HCT116 (cell line): Measurements from ENCODE around the gene GGT6. TPM values are rescaled to one million over a fixed set of nuclear protein-coding genes. Genes with fewer than 3 reads are reported as not detected.

ENCODE experiments used
- ATAC-seq: fragments of 200-7000 bp; cut with Tn5 transposase; 2 replicates; pipeline ENCODE4 v1.9.1; 2020; ENCODE audit warnings: mild to moderate bottlenecking, moderate library complexity
- BruUV-seq: library from RNA; stranded (reverse); fragments of 400-500 nt; replicated peaks from 2 replicates; lab custom pipeline; 2021; lab: Mats Ljungman, UMichigan
- CTCF ChIA-PET: fragments of 300-600 bp; sonication (Branson Sonifier 250); formaldehyde crosslinking; loops from one replicate; lab custom pipeline; 2021; ENCODE audit warnings: antibody characterized with exemption; lab: Charles Lee
- POLR2A ChIA-PET: fragments of 300-600, 350-600 bp; sonication (Branson Sonifier 250); formaldehyde crosslinking; loops from one replicate; lab custom pipeline; 2021; ENCODE audit warnings: antibody characterized with exemption; lab: Charles Lee
- RAD21 ChIA-PET, 2 experiments: fragments of 300-600 bp; sonication (Branson Sonifier 250); formaldehyde crosslinking; loops; one replicate each; lab custom pipeline; 2023; ENCODE audit warnings: low total read pairs in 2 of 2; ENCODE audit not compliant: uncharacterized antibody in 2 of 2, unreplicated experiment in 2 of 2, low non-redundant PET in 1 of 2; lab: Charles Lee
- DNase-seq: peaks from one replicate; pipeline ENCODE4 v3.0.0-alpha.2; 2010; ENCODE audit warnings: low read depth, low spot score
- H2AFZ ChIP-seq: fragments of 200-600 bp; shearing (Covaris generic), sonication (generic); 2 replicates; pipeline ENCODE4 v1.6.1; 2017; ENCODE audit warnings: low read depth, mixed run types, mixed read lengths, antibody characterized with exemption, low read length; ENCODE audit not compliant: poor library complexity, severe bottlenecking
- H3K27ac ChIP-seq: 2 replicates; pipeline ENCODE4 v1.5.1; 2012; ENCODE audit warnings: low read depth, low read length
- H3K27me3 ChIP-seq: fragments of 200-600 bp; sonication (generic); 2 replicates; pipeline ENCODE4 v1.6.1; 2016; ENCODE audit warnings: mixed run types, low read length, mixed read lengths; ENCODE audit not compliant: insufficient read depth
- H3K36me3 ChIP-seq, 2 experiments: fragments of 200-500 bp in 1 of 2; fragments of 200-600 bp in 1 of 2; sonication (Bioruptor generic) in 1 of 2; sonication (generic) in 1 of 2; 2 replicates each; pipeline versions ENCODE4 v1.5.1 to v1.6.1; 2014 to 2016; ENCODE audit warnings: low read length in 2 of 2, inconsistent platforms in 1 of 2, mixed read lengths in 1 of 2, mixed run types in 1 of 2; ENCODE audit not compliant: insufficient read depth in 2 of 2, control insufficient read depth in 1 of 2
- H3K4me1 ChIP-seq, 2 experiments: fragments of 200-600 bp in 1 of 2; sonication (generic) in 1 of 2; 2 replicates each; pipeline versions ENCODE4 v1.5.1 to v1.6.1; 2012 to 2017; ENCODE audit warnings: low read length in 2 of 2, inconsistent platforms in 1 of 2, mild to moderate bottlenecking in 1 of 2, mixed read lengths in 1 of 2, mixed run types in 1 of 2, moderate library complexity in 1 of 2; ENCODE audit not compliant: insufficient read depth in 2 of 2, control insufficient read depth in 1 of 2
- H3K4me2 ChIP-seq: fragments of 200-600 bp; sonication (generic); 2 replicates; pipeline ENCODE4 v1.6.1; 2017; ENCODE audit warnings: mixed run types, low read length, mixed read lengths
- H3K4me3 ChIP-seq, 2 experiments: fragments of 200-600 bp in 1 of 2; sonication (generic) in 1 of 2; replicated peaks in 1 of 2; 2 replicates each; pipeline ENCODE4 v1.5.1; 2011 to 2016; ENCODE audit warnings: low read length in 2 of 2, control low read depth in 1 of 2, low read depth in 1 of 2, mild to moderate bottlenecking in 1 of 2, mixed read lengths in 1 of 2, mixed run types in 1 of 2
- H3K79me2 ChIP-seq: fragments of 200-600 bp; sonication (generic); 2 replicates; pipeline ENCODE4 v1.6.1; 2017; ENCODE audit warnings: mild to moderate bottlenecking, mixed run types, low read length, moderate library complexity, mixed read lengths; ENCODE audit not compliant: insufficient read depth
- H3K9ac ChIP-seq: fragments of 200-600 bp; sonication (generic); 2 replicates; pipeline ENCODE4 v1.6.1; 2016; ENCODE audit warnings: low read length, mixed read lengths
- H3K9me2 ChIP-seq: fragments of 200-600 bp; sonication (generic), shearing (Covaris generic); 2 replicates; pipeline ENCODE4 v1.6.1; 2017; ENCODE audit warnings: mixed run types, mild to moderate bottlenecking, moderate library complexity; ENCODE audit not compliant: insufficient read depth
- H3K9me3 ChIP-seq, 2 experiments: fragments of 200-500 bp in 1 of 2; fragments of 200-600 bp in 1 of 2; sonication (Bioruptor generic) in 1 of 2; sonication (generic) in 1 of 2; 2 replicates each; pipeline ENCODE4 v1.6.1; 2014 to 2017; ENCODE audit warnings: low read length in 2 of 2, mixed read lengths in 2 of 2, inconsistent platforms in 1 of 2, low read depth in 1 of 2, mild to moderate bottlenecking in 1 of 2, mixed run types in 1 of 2, moderate library complexity in 1 of 2; ENCODE audit not compliant: control insufficient read depth in 1 of 2, insufficient read depth in 1 of 2
- H4K20me1 ChIP-seq: fragments of 200-600 bp; sonication (generic), shearing (Covaris generic); 2 replicates; pipeline ENCODE4 v1.6.1; 2017; ENCODE audit warnings: mixed run types, mild to moderate bottlenecking, moderate library complexity; ENCODE audit not compliant: insufficient read depth
- ATF3 ChIP-seq: IDR thresholded peaks from 2 replicates; pipeline ENCODE4 v1.6.1; 2012
- EGR1 ChIP-seq: IDR thresholded peaks from 2 replicates; pipeline ENCODE4 v1.6.1; 2012; ENCODE audit warnings: low read depth
- EZH2 ChIP-seq: fragments of 200-600 bp; sonication (generic); IDR thresholded peaks from 2 replicates; pipeline ENCODE4 v1.6.1; 2017; ENCODE audit warnings: antibody characterized with exemption, mixed run types
- EZH2phosphoT487 ChIP-seq: fragments of 200-600 bp; IDR thresholded peaks from 2 replicates; pipeline ENCODE4 v1.6.1; 2018; ENCODE audit warnings: antibody characterized with exemption, borderline replicate concordance
- FOSL1 ChIP-seq: IDR thresholded peaks from 2 replicates; pipeline ENCODE4 v1.6.1; 2012; ENCODE audit warnings: low read depth
- MAX ChIP-seq: IDR thresholded peaks from 2 replicates; pipeline ENCODE4 v1.6.1; 2012
- POLR2AphosphoS5 ChIP-seq: IDR thresholded peaks from 2 replicates; pipeline ENCODE4 v1.6.1; 2011; ENCODE audit warnings: mild to moderate bottlenecking, low read depth, low read length, moderate library complexity
- REST ChIP-seq: IDR thresholded peaks from 2 replicates; pipeline ENCODE4 v1.6.1; 2012; ENCODE audit warnings: low read depth
- SIN3A ChIP-seq: IDR thresholded peaks from 2 replicates; pipeline ENCODE4 v1.6.1; 2012; ENCODE audit warnings: low read depth
- SP1 ChIP-seq: IDR thresholded peaks from 2 replicates; pipeline ENCODE4 v1.6.1; 2012; ENCODE audit warnings: low read depth
- TCF7L2 ChIP-seq: IDR thresholded peaks from 2 replicates; pipeline ENCODE4 v1.7.0; 2011; ENCODE audit warnings: borderline replicate concordance, inconsistent platforms; ENCODE audit not compliant: insufficient read depth, insufficient read length; ENCODE audit errors: extremely low read depth
- ZBTB33 ChIP-seq: IDR thresholded peaks from 2 replicates; pipeline ENCODE4 v1.6.1; 2011; ENCODE audit warnings: mild to moderate bottlenecking, low read length, moderate library complexity; ENCODE audit not compliant: insufficient replicate concordance; ENCODE audit errors: extremely low read depth
- ZFX ChIP-seq: fragments of 450-650 bp; IDR thresholded peaks from 2 replicates; pipeline ENCODE4 v1.6.1; 2017
- ZNF274 ChIP-seq: fragments of 200-500 bp; sonication (Bioruptor generic); IDR thresholded peaks from 2 replicates; pipeline ENCODE4 v1.6.1; 2014; ENCODE audit warnings: mild to moderate bottlenecking, low read depth, low read length, inconsistent platforms
- intact Hi-C: fragments of 100-400 bp; cut with micrococcal nuclease; formaldehyde crosslinking; loops from 2 replicates; pipeline ENCODE4 v1.10.0; 2022
- total RNA-seq: library from RNA; stranded (reverse); gene quantifications from one replicate; pipeline ENCODE4 v1.2.1, GENCODE V29; 2021; ENCODE audit not compliant: unreplicated experiment

Gene GGT6
- total RNA-seq, 1 experiment from 2014 or later, result 0.10 TPM

- Histone ChIP-seq H3K9me3 (no peaks in the 10 kb centered on the region), H3K9ac (no peak overlapping the region), H2AFZ (no peak overlapping the region), H3K4me1 (peaks cover 3 to 23% of the 10 kb centered on the region in 2 experiments), H3K9me2 (no peaks in the 10 kb centered on the region), H3K27ac (no peak overlapping the region), H3K4me2 (no peak overlapping the region), H3K36me3 (no peaks in the 10 kb centered on the region), H4K20me1 (no peaks in the 10 kb centered on the region), H3K4me3 (no peak overlapping the region), H3K27me3 (peaks cover 3% of the 10 kb centered on the region; the same call in 1 of the 2 replicates), H3K79me2 (no peaks in the 10 kb centered on the region)
- intact Hi-C loops, result no loop called here
- no TSS peak for BruUV-seq
- DNase-seq (no peak), ATAC-seq (no peak)
- CTCF ChIA-PET, result no interaction called here
- TF ChIP-seq EGR1, result no peak
- no peak for TF ChIP-seq TCF7L2
- no peak for TF ChIP-seq POLR2AphosphoS5
- no peak for TF ChIP-seq SIN3A
- TF ChIP-seq EZH2phosphoT487, result no peak
- no peak for TF ChIP-seq ZFX
- no peak for TF ChIP-seq REST
- TF ChIP-seq SP1, result no peak
- no peak for TF ChIP-seq FOSL1
- no peak for TF ChIP-seq ZBTB33
- no peak for TF ChIP-seq EZH2
- no peak for TF ChIP-seq ATF3
- no peak for TF ChIP-seq ZNF274
- no peak for TF ChIP-seq MAX
- RAD21 ChIA-PET, result no interaction called here
- POLR2A ChIA-PET, result no interaction called here
Measured at GRCh38 chr17:4588898-4589625, 28.7 kb upstream of the GGT6 start.
